Lower leg skin (tissue), 4 donors: ENCODE results near the gene ISG15. TPM values are rescaled to one million over a fixed set of nuclear protein-coding genes. Genes with fewer than 3 reads are reported as not detected.

Experiments
- DNase-seq, 2 donors: peaks; one replicate each; pipeline ENCODE4 v3.0.0-alpha.2; 2019; ENCODE audit warnings: low spot score in 2 of 2
- H3K4me3 ChIP-seq: fragments of 200-600 bp; sonication (generic); 2 replicates; pipeline ENCODE4 v1.5.1; 2017; ENCODE audit warnings: mild to moderate bottlenecking, low read depth; ENCODE audit not compliant: poor library complexity, severe bottlenecking
- POLR2A ChIP-seq, 2 donors: fragments of 450-650 bp; IDR thresholded peaks; one replicate each; pipeline ENCODE4 v1.6.1; 2016 to 2017; ENCODE audit warnings: antibody characterized with exemption in 2 of 2, mild to moderate bottlenecking in 1 of 2, moderate library complexity in 1 of 2
- WGBS, 2 donors: methylation state at CpG; one replicate each; pipeline ENCODE4 v1.1.5; 2018; 5-methylcytosine and 5-hydroxymethylcytosine counted together
- intact Hi-C: fragments of 100-400 bp; cut with DNase I; formaldehyde crosslinking; loops from one replicate; pipeline ENCODE4 v1.15.0; 2023; ENCODE audit warnings: low total_unique reads
- total RNA-seq, 4 donors: library from RNA; depleted of rRNA; stranded (reverse); fragments of >200 nt; gene quantifications; one replicate each; pipeline ENCODE4 v1.1.0, GENCODE V29; 2016
- TF ChIP-seq, protein P1 (sequence below), 3 donors: fragments of 450-650 bp; IDR thresholded peaks; one replicate each; pipeline ENCODE4 v1.5.1; 2016; ENCODE audit warnings: antibody characterized with exemption in 3 of 3, mild to moderate bottlenecking in 3 of 3, moderate library complexity in 2 of 3

The ISG15 gene
- total RNA-seq, 4 donors from 2014 or later = 3.6 to 12.9 (median 6.0) TPM

DNA sequence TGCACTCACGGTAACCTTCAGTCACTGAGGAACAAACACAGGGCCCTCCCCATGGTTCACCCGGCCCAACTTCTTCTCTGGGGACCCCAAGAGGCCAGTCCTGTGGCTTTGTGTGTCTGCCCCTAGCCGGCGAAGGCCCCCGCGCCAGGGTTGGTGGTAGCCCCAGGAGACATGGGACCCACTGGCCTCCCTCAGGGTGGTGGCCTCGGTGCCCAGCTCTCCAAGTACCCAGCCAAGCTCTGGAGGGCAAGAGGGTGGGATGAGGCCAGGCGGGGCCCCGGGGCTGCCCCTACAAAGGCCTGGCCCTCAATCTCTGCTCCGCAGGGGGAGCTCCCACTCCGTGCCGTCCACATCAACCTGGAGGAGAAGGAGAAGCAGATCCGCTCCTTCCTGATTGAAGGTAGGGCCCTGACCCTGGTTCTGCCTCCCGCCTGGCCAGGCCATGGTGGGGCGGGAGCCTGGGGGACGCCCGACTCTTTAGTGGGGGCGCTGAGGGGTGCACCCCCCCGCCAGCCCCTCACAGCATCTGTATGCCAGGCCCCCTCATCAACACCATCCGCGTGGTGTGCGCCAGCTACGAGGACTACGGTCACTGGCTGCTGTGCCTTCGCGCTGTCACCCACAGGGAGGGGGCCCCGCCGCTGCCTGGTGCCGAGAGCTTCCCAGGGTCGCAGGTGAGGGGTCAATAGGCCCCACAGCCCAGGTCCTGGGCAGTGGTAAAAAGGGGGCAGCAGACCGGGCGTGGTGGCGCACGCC is 41.4 kb upstream of the ISG15 start:
- TF ChIP-seq, protein P1, sequence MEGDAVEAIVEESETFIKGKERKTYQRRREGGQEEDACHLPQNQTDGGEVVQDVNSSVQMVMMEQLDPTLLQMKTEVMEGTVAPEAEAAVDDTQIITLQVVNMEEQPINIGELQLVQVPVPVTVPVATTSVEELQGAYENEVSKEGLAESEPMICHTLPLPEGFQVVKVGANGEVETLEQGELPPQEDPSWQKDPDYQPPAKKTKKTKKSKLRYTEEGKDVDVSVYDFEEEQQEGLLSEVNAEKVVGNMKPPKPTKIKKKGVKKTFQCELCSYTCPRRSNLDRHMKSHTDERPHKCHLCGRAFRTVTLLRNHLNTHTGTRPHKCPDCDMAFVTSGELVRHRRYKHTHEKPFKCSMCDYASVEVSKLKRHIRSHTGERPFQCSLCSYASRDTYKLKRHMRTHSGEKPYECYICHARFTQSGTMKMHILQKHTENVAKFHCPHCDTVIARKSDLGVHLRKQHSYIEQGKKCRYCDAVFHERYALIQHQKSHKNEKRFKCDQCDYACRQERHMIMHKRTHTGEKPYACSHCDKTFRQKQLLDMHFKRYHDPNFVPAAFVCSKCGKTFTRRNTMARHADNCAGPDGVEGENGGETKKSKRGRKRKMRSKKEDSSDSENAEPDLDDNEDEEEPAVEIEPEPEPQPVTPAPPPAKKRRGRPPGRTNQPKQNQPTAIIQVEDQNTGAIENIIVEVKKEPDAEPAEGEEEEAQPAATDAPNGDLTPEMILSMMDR (IDR thresholded peaks at IDR 0.05) = no peak
- no peak for TF ChIP-seq POLR2A (IDR thresholded peaks at IDR 0.05)
- WGBS, 2 donors = 79 to 84% methylated on average over 23 to 28 of the region's 34 CpGs
- H3K4me3 ChIP-seq = no peak overlapping the region
- DNase-seq = no peak
- intact Hi-C loops = no loop called here

DNA sequence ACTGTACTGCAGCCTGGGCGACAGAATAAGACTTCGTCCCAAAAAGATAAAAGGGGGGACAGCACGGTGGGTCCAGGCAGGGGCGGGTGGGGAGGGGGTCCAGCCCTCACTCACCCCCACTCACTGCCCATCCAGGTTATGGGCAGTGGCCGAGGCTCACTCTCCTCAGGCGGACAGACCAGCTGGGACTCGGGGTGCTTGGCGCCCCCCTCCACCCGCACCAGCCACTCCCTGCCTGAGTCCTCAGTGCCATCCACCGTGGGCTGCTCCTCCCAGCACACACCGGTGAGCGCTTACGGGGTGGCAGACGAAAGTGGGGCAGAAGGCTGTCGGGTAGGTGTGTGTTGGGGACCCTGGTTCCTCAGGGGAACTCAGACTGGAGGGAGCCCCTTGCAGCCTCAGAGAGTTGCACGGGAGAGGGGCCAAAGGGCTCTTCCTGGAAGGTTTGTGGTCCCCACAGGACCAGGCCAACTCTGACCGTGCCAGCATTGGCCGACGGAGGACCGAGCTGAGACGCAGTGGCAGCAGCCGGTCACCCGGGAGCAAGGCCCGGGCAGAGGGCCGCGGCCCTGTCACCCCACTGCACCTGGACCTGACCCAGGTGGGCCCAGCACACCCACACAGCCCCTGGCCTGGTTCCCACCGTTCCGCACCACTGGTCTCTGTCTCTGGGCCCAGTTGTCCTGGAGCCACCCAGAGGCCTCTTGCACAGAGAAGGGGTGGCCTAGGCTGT is 40.4 kb upstream of the ISG15 start:
- DNase-seq = no peak
- intact Hi-C loops = no loop called here
- WGBS, 2 donors = 81 to 83% methylated on average over 20 to 28 of the region's 28 CpGs

DNA sequence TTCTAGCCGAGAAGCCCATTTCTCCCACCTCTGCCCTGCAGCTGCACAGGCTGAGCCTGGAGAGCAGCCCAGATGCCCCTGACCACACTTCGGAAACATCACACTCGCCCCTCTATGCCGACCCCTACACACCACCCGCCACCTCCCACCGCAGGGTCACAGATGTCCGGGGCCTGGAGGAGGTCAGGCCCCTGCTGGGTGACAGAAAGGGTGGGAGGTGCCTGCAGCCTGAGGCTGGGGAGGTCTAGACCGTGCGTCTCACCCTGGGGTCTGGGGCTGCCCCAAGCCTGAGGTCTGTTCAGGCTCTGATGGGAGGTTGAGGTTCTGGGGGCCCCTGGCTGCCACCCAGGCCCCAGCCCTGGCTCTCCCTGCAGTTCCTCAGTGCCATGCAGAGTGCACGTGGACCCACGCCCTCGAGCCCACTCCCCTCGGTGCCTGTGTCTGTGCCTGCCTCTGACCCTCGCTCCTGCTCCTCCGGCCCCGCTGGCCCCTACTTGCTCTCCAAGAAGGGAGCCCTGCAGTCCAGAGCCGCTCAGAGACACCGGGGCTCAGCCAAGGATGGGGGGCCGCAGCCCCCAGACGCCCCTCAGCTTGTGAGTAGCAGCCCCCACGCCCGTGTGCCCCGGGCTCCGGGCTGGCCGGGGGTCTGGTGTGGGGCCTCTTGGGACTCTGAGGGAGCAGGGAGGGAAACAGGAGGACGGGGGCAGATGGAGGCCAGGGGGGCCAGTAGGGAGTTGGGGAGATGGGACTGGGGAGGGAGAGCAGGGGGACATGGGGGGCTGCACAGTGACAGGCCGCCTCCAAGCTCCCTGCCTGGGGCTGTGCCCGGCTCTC is 39.6 kb upstream of the ISG15 start:
- DNase-seq = no peak
- 76 to 82% methylated on average over 22 to 27 of the region's 28 CpGs for WGBS, 2 donors
- no peak for TF ChIP-seq POLR2A (IDR thresholded peaks at IDR 0.05)
- TF ChIP-seq, protein P1 (IDR thresholded peaks at IDR 0.05) = no peak
- no peak overlapping the region for H3K4me3 ChIP-seq
- intact Hi-C loops = no loop called here

More for the DNA sequence above, 40.4 kb upstream of the ISG15 start:
- no peak overlapping the region for H3K4me3 ChIP-seq
- TF ChIP-seq, protein P1 (IDR thresholded peaks at IDR 0.05) = no peak
- no peak for TF ChIP-seq POLR2A (IDR thresholded peaks at IDR 0.05)

DNA sequence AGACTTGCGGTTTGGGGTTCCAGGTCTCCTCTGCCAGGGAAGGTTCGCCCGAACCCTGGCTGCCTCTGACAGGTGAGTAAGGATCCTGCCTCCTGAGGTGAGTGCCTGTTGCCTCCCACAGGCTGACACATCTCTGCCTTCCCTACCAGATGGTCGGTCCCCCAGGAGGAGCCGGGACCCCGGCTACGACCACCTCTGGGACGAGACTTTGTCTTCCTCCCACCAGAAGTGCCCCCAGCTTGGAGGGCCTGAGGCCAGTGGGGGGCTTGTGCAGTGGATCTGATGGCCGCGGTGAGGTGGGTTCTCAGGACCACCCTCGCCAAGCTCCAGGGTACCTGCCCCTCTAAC is 39.0 kb upstream of the ISG15 start:
- no peak for DNase-seq
- 84 to 96% methylated on average over 11 of the region's 11 CpGs for WGBS, 2 donors
- intact Hi-C loops = no loop called here
- TF ChIP-seq, protein P1 (IDR thresholded peaks at IDR 0.05) = no peak
- TF ChIP-seq POLR2A (IDR thresholded peaks at IDR 0.05) = no peak
- H3K4me3 ChIP-seq = no peak overlapping the region

DNA sequence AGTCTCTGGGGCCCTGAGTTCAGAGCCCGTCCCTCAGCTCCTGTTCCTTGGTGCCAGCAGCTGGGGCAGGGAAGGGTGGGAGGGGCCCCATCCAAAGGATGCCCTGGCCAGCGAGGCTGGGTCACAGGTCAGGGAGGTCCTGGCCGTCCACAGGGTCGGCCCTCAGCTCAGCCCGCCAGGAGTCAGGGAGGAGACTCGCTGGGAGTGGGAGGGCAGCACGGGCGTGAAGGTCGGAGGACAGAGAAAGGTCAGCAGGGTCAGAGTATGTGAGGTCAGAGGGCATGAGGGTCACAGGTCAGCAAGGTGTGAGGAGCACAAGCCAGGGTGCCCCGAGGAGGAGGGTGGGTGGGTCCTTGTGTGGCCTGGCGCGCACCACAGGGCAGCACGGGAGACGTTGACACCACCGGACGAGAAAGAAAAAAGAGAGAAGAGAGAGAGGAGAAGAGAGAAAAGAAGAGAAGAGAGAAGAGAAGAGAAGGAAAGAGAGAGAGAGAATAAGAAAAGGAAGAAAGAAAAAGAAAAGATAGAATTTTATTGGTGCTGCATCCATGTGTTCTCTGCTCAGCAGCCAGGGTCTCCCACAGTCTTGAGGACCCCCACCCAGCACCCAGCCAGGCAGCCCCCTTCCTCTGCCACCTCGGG is 38.5 kb upstream of the ISG15 start:
- no peak for DNase-seq
- WGBS, 2 donors = 62 to 69% methylated on average over 14 to 17 of the region's 17 CpGs
- TF ChIP-seq, protein P1 (IDR thresholded peaks at IDR 0.05) = no peak
- TF ChIP-seq POLR2A (IDR thresholded peaks at IDR 0.05) = no peak
- intact Hi-C loops = no loop called here
- H3K4me3 ChIP-seq = no peak overlapping the region
